HG02678 (cell line): Measurements from ENCODE around the gene GOLPH3L.
"Not testable (repeated sequence)": the region's sequence is repeated elsewhere in the genome, so short reads cannot be mapped to it uniquely, and the experiment has no call there.

Experiments used
- ATAC-seq: cut with Tn5 transposase; IDR thresholded peaks from one replicate; pipeline ENCODE4 v1.9.1; 2021; ENCODE audit warnings: mild to moderate bottlenecking, moderate library complexity; ENCODE audit not compliant: unreplicated experiment

The GOLPH3L gene

DNA sequence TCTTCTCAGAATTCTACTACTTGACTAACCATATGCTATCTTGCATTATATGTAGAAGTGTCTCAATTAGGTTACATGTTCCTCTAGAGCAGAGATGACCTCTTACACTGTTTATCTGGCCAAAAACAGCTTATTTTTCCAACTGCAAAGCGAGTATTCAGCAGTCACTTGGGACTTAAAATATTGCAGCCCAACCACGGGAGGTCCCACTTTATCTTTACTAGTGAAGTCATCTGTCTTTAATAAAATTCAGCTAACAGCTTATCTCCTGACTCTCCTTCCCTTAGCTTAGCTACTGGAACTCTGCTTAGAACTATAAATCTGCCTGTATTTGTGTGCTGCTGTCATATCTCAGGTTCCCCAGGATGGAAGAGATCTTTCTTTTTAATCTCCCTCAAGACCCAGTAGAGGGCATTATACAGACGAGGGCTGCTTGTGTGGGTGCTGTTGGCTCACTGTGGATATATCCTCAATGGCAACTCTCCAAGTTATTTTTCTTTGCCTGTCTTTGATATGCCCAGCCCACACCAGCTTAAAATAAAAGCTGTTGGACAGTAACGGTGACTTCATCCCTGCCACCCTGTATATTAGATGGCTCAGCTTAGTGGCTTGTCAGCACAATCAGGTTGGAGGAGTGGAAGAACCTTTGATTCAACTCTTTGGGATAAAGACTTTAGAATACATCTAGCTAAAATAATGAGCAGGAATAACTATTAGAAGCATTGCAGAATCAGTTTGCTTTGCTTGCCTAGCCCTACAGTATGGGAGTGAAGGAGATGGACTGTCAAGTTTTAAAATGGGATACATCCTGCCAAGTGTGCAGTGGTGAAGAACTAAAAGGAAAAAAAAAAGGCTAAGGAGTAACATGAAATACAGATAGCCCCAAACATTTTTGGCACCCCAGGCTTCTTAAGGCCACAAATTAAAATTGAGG is 77.1 kb downstream of the GOLPH3L start:
- no peak for ATAC-seq

DNA sequence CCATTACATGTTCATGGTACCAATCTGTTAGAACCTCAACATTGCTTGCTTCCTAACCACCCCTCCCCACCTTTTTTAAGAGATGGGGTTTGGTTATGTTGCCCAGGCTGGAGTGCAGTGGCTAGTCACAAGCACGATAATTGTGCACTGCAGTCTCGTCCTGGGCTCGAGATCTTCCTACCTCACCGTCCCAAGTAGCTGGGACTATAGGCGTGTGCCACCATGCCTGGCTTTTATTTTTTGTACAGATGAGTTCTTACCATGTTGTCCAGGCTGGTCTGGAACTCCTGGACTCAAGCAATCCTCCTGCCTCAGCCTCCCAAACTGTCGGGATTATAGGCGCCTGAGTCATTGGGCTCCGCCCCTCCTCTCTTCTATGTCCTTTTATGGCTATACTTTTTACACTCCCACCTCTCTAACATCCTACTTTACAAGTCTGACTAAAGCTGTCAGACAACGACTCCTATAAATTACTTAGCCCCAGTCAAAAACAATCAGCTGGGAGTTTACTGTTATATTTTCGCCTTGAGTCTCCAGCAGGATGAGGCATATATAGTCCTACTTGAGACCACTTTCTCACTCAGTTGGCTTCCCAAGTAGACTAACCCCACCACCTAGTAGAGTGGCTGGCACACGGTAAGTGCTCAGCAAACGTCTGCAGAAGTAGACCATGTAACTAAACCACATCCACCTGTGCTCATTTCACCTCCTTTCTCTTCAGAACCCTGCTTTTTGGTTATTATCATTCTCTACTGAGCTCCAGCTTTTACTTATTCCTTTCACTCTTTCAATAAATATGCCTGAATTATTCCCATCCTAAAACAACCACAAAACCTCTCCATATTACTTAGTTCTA is 81.4 kb downstream of the GOLPH3L start:
- ATAC-seq = no peak

DNA sequence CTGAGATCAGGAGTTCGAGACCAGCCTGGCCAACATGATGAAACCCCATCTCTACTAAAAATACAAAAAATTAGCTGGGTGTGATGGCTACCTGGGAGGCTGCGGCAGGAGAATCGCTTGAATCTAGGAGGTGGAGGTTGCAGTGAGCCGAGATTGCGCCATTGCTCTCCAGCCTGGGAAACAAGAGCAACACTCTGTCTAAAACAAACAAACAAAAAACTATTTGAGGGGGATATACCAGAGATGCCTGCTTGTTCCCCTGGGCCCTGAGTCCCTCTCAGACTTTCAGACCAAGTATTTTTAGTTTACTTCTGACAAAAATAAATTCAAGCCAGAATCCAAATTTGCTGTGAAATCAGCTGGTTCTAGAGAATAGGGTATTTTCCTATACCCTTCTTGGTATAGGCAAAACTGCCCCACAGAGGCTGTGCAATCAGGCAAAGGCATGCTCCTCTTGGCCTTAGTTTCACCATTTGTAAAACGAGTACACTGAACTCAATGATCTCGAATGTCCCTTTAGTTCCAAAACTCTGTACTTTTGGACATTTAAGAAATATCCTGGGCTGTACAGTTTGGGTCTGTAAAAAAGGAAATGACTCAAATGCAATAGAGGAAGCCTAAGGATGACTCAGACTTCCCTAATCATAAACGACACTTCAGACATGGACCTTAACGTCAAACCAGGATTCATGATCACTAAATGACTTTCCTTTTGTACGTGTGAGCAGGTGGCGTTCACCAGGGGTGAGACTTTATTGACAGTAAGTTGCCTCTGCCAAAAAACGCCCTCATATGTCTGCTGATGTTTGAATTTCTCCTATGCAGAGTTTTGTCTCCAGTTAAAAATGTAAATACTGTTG is 83.7 kb downstream of the GOLPH3L start:
- no peak for ATAC-seq

DNA sequence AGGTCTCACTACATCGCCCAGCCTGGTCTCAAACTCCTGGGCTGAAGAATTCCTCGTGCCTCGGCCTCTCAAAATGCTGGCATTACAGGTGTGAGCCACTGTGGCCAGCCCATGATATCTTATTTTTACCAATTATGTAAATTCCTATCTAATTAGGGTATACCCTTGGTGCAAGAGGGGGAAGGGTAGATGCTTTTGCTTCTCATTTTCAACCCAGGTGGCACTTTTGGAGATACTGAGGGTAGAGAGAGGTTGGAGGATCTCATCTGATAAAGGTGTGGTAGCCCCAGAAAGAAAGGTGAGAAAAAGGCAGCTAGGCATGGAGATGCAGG is 85.0 kb downstream of the GOLPH3L start:
- ATAC-seq = peak; percentile 5

GRCh38 chr1:150610576-150610975 is 86.4 kb downstream of the GOLPH3L start:
- no peak for ATAC-seq

GRCh38 chr1:150609732-150610131 is 87.2 kb downstream of the GOLPH3L start:
- ATAC-seq = no peak

DNA sequence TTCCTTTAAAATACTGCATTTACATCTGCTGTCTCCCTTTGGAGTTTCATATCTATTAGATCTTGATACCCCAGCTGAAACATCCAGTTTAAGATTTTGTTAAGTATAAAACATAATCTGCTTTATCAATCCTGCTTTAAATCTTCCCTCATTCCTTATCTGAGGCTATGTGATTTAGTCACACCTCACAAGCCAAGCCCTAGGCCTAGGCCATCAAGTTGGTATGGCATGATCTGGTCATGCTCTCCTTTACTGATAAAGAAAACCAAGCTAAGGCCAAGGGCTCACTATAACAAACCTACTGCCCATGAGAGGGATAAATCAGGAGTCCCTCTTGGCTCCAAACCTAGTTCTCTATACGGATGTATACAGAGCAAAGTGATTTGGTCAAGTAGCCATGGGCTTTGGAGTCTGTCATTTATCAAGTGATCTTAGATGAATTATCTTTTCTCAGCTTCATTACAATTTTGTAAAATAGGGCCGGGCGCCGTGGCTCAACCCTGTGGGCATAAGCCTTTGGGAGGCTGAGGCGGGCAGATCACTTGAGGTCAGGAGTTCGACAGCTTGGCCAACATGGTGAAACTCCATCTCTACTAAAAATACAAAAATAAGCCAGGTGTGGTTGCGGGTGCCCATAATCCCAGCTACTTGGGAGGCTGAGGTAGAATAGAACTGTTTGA is 90.4 kb downstream of the GOLPH3L start:
- no peak for ATAC-seq

- not testable (repeated sequence) for ATAC-seq
These were observed 91.6 kb downstream of the GOLPH3L start for GRCh38 chr1:150605451-150605731.

- ATAC-seq = no peak
These were observed 92.7 kb downstream of the GOLPH3L start for GRCh38 chr1:150604226-150604588.

DNA sequence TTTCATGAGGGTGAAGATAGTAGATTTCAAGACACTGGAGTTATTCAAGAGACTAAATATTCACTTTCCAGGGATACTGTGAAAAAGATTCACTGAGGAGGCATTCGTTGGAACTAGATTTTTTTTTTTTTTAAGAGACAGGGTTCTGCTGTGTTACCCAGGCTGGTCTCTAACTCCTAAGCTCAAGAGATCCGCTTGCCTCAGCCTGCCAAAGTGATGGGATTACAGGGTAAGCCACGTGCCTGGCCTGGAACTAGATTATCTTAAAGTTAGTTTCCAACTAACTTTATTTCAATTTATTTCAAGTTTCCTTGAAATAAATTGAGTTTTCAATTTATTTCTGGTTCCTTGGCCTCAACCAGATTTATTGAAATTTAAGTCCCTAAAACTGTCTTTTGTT is 93.2 kb downstream of the GOLPH3L start:
- ATAC-seq = no peak

DNA sequence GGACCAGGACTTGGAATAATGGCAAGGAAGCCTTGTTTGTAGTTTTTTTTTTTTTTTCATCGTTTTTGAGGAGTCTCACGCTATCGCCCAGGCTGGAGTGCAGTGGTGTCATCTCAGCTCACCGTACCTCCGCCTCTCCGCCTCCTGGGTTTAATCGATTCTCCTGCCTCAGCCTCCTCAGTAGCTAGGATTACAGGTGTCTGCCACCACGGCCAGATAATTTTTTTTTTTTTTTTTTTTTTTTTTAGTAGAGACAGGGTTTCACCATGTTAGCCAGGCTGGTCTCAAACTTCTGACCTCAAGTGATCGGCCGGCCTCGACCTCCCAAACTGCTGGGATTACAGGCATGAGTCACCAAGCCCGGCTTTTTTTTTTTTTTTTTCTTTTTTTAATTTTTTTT is 94.6 kb downstream of the GOLPH3L start:
- not testable (repeated sequence) for ATAC-seq

DNA sequence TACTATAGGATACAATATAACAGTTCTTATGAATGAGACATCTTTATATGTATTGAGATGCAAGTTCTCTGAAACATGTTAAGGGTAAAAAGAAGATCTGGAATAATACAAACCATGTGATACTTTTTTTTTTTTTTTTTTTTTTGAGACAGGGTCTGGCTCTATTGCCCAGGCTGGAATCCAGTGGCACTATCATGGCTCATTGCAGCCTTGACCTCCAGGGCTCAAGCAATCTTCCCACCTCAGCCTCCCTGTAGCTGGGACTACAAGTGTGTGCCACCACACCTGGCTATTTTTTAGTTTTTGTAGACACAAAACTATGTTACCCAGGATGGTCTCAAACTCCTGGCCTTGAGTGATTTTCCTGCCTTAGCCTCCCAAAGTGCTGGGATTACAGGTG is 95.4 kb downstream of the GOLPH3L start:
- no peak for ATAC-seq

GRCh38 chr1:150598346-150598745 is 98.6 kb downstream of the GOLPH3L start:
- ATAC-seq = not testable (repeated sequence)

- ATAC-seq = no peak
These were observed 100.0 kb downstream of the GOLPH3L start for GRCh38 chr1:150596976-150597375.
